Endothelial cell of umbilical vein (primary cell): Measurements from ENCODE around the gene MRPL9. TPM values are rescaled to one million over a fixed set of nuclear protein-coding genes. Genes with fewer than 3 reads are reported as not detected.

Experiments
- BruUV-seq: library from RNA; stranded (reverse); fragments of 400-500 nt; replicated peaks from 2 replicates; lab custom pipeline; 2021; lab: Mats Ljungman, UMichigan
- CTCF ChIA-PET: fragments of 300-600, 350-600 bp; sonication (Branson Sonifier 250); formaldehyde crosslinking; loops from one replicate; lab custom pipeline; 2021; ENCODE audit warnings: antibody characterized with exemption, inconsistent platforms; lab: Charles Lee
- POLR2A ChIA-PET: fragments of 300-600, 350-600 bp; sonication (Branson Sonifier 250); formaldehyde crosslinking; loops from one replicate; lab custom pipeline; 2021; ENCODE audit warnings: antibody characterized with exemption, inconsistent platforms; lab: Charles Lee
- DNase-seq: peaks from one replicate; pipeline ENCODE4 v3.0.0-alpha.2; 2011; ENCODE audit warnings: low read depth, low spot score
- FAIRE-seq: peaks from 2 replicates; lab custom pipeline; 2011; peaks lifted over from hg19 to GRCh38; lab: Jason Lieb, UNC
- H2AFZ ChIP-seq: 2 replicates; pipeline ENCODE4 v1.6.0; 2012; ENCODE audit warnings: low read depth, low read length, control low read depth, inconsistent platforms
- H3K27ac ChIP-seq: 2 replicates; pipeline ENCODE4 v1.5.1; 2011; ENCODE audit warnings: low read depth, mild to moderate bottlenecking, control low read depth, low read length, moderate library complexity; ENCODE audit not compliant: insufficient read depth
- H3K27me3 ChIP-seq, 2 experiments: 2 replicates each; pipeline versions ENCODE4 v1.6.0 to v1.6.1; 2011; ENCODE audit warnings: low read length in 2 of 2, mixed read lengths in 1 of 2; ENCODE audit not compliant: control insufficient read depth in 2 of 2, insufficient read depth in 2 of 2
- H3K36me3 ChIP-seq, 2 experiments: 2 replicates in 1 of 2; 3 replicates in 1 of 2; pipeline ENCODE4 v1.5.1; 2011; ENCODE audit warnings: low read length in 2 of 2, mild to moderate bottlenecking in 1 of 2, moderate library complexity in 1 of 2; ENCODE audit not compliant: control insufficient read depth in 2 of 2, insufficient read depth in 2 of 2; ENCODE audit errors: extremely low read depth in 1 of 2
- H3K4me1 ChIP-seq: 3 replicates; pipeline ENCODE4 v1.5.1; 2011; ENCODE audit warnings: mild to moderate bottlenecking, low read length; ENCODE audit not compliant: control insufficient read depth, insufficient read depth; ENCODE audit errors: extremely low read depth
- H3K4me2 ChIP-seq: 2 replicates; pipeline ENCODE4 v1.6.1; 2011; ENCODE audit warnings: low read length, control low read depth, mixed read lengths; ENCODE audit not compliant: insufficient read depth
- H3K4me3 ChIP-seq, 3 experiments: fragments of 200-600 bp in 1 of 3; sonication (generic), shearing (Covaris generic) in 1 of 3; replicated peaks in 1 of 3; 2 replicates each; pipeline ENCODE4 v1.5.1; 2011 to 2016; ENCODE audit warnings: control low read depth in 3 of 3, low read length in 3 of 3, mild to moderate bottlenecking in 2 of 3, inconsistent platforms in 1 of 3, low read depth in 1 of 3, moderate library complexity in 1 of 3; ENCODE audit not compliant: insufficient read depth in 1 of 3
- H3K79me2 ChIP-seq: 2 replicates; pipeline ENCODE4 v1.6.0; 2012; ENCODE audit warnings: low read length, inconsistent platforms; ENCODE audit not compliant: control insufficient read depth, insufficient read depth
- H3K9ac ChIP-seq: replicated peaks from 2 replicates; pipeline ENCODE3; 2011; ENCODE audit warnings: low read length, control low read depth; ENCODE audit not compliant: insufficient read depth; ENCODE audit errors: extremely low read depth
- H3K9me1 ChIP-seq: replicated peaks from 3 replicates; pipeline ENCODE4 v1.6.0; 2011; ENCODE audit warnings: mild to moderate bottlenecking, low read length; ENCODE audit not compliant: control insufficient read depth, insufficient read depth; ENCODE audit errors: extremely low read depth
- H3K9me3 ChIP-seq: replicated peaks from 2 replicates; pipeline ENCODE4 v1.5.1; 2012; ENCODE audit warnings: low read length, inconsistent platforms; ENCODE audit not compliant: control insufficient read depth, insufficient read depth
- H4K20me1 ChIP-seq: replicated peaks from 2 replicates; pipeline ENCODE3; 2011; ENCODE audit warnings: mild to moderate bottlenecking, low read length; ENCODE audit not compliant: control insufficient read depth, insufficient read depth; ENCODE audit errors: extremely low read depth
- EZH2 ChIP-seq: IDR thresholded peaks from 2 replicates; pipeline ENCODE4 v1.6.1; 2012; ENCODE audit warnings: borderline replicate concordance, low read depth, mild to moderate bottlenecking, moderate library complexity, low read length, inconsistent platforms; ENCODE audit not compliant: severe bottlenecking
- FOS ChIP-seq: IDR thresholded peaks from 2 replicates; pipeline ENCODE4 v1.6.1; 2011; ENCODE audit warnings: mild to moderate bottlenecking, low read length, moderate library complexity, borderline replicate concordance; ENCODE audit not compliant: insufficient read depth
- JUN ChIP-seq: IDR thresholded peaks from 2 replicates; pipeline ENCODE4 v1.6.1; 2011; ENCODE audit warnings: borderline replicate concordance, low read depth; ENCODE audit not compliant: insufficient read length, insufficient read depth
- POLR2A ChIP-seq: IDR thresholded peaks from 2 replicates; pipeline ENCODE4 v1.6.1; 2012; ENCODE audit warnings: low read depth, mild to moderate bottlenecking, control low read depth, low read length
- dilution Hi-C: fragments of 300-500 bp; cut with MboI; formaldehyde crosslinking; loops from one replicate; pipeline ENCODE4 v1.15.0; 2019; ENCODE audit warnings: low sequenced_read_pairs; ENCODE audit not compliant: extremely low pct_ligation_motif_present
- intact Hi-C: fragments of 100-400 bp; cut with micrococcal nuclease; formaldehyde crosslinking; loops from one replicate; pipeline ENCODE4 v1.10.0; 2022
- polyA plus RNA-seq, 4 experiments: library from polyadenylated mRNA; depleted of rRNA in 3 of 4; stranded (reverse) in 3 of 4; unstranded in 1 of 4; fragments of >200 nt; gene quantifications; 2 replicates each; pipeline versions ENCODE4 v1.2.1 to v1.2.3, GENCODE V29; 2011 to 2012; ENCODE audit warnings: missing spikeins in 1 of 4
- total RNA-seq: library from RNA; stranded (reverse); gene quantifications from 2 replicates; pipeline ENCODE4 v1.2.3, GENCODE V29; 2021

Gene MRPL9
- total and polyA plus RNA-seq, 2 donors (not counting 3 experiments of a cell fraction or from before 2014, with no cell fraction given) = 79.1 to 112 TPM

DNA sequence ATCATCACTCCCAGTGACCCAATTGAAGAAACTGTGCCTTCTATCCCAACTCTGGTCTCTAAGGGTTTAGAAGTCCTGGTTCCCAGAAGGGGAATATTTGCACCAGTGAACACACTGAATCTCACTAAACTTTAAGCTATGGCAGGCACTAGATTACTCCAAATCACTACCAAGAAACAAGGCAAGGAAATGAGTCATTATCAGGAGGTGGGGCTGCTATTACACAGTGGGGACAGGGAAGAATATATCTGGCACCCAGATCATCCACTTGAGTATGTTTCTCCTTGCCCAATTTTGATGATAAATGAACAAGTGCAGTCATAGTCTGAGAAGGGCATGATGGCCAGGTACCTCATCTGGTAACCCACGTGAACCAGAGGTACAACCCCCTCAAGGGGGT is 7.0 kb downstream of the MRPL9 start:
- no peak overlapping the region for H2AFZ ChIP-seq
- no TSS peak for BruUV-seq
- no peaks in the 10 kb centered on the region for H3K27me3 ChIP-seq
- no peaks in the 10 kb centered on the region for H3K79me2 ChIP-seq
- peak; percentile 42 for DNase-seq
- peaks cover 10% of the 10 kb centered on the region for H3K4me1 ChIP-seq
- no peak overlapping the region for H3K4me2 ChIP-seq
- H3K9me3 ChIP-seq = no peaks in the 10 kb centered on the region
- CTCF ChIA-PET = interaction anchor here (1.0 to 1.4 kb wide), 6 partner anchors 17 to 234 kb away, joined by 3 to 6 read pairs (median 3); no protein-coding TSS in a partner anchor
- H3K9me1 ChIP-seq = no peaks in the 10 kb centered on the region
- intact Hi-C loops = no loop called here
- POLR2A ChIA-PET = no interaction called here
- H3K9ac ChIP-seq = no peak overlapping the region
- peaks cover 0 to 16% of the 10 kb centered on the region in 2 experiments for H3K36me3 ChIP-seq
- peak; percentile 87 for FAIRE-seq
- H3K4me3 ChIP-seq = no peak overlapping the region
- no peaks in the 10 kb centered on the region for H4K20me1 ChIP-seq
- peak; percentile 75 for TF ChIP-seq FOS
- TF ChIP-seq POLR2A = no peak
- peak; percentile 69 for TF ChIP-seq JUN
- dilution Hi-C loops = no loop called here
- H3K27ac ChIP-seq = peak overlapping the region; percentile 19

DNA sequence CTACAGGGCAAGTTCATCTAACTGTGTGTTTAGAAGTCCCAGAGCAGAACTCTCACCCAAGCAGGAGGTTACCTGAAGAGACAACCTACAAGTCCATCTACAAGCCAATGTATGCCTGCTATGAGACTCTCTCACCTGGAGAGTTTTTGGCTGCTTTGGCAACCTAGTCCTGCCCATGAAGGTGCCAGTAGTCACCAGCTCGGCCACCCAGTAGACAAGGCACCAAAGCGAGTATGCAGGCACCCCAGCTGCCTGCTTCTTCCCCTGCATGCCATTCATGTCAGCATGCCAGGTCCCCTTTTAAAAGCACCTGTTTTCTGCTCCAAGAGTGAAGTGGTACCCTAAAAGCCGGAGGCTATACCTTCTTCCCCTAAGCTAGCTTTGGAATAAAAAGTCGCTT is 21.8 kb downstream of the MRPL9 start:
- H3K9me3 ChIP-seq = no peaks in the 10 kb centered on the region
- H3K79me2 ChIP-seq = no peaks in the 10 kb centered on the region
- CTCF ChIA-PET = no interaction called here
- POLR2A ChIA-PET = no interaction called here
- intact Hi-C loops (no loop called here), dilution Hi-C loops (no loop called here)
- BruUV-seq = no TSS peak
- no peak overlapping the region for H3K4me2 ChIP-seq
- DNase-seq (no peak), FAIRE-seq (no peak)
- TF ChIP-seq JUN (no peak), POLR2A (no peak), EZH2 (no peak)
- H2AFZ ChIP-seq = no peak overlapping the region
- H3K4me3 ChIP-seq = no peak overlapping the region
- no peaks in the 10 kb centered on the region for H3K36me3 ChIP-seq
- no peaks in the 10 kb centered on the region for H3K9me1 ChIP-seq
- no peaks in the 10 kb centered on the region for H3K4me1 ChIP-seq
- no peak overlapping the region for H3K27ac ChIP-seq
- H3K27me3 ChIP-seq = peaks cover 19 to 42% of the 10 kb centered on the region in 2 experiments
- no peak overlapping the region for H3K9ac ChIP-seq
- no peaks in the 10 kb centered on the region for H4K20me1 ChIP-seq
